RKO (cell line): ENCODE measurements around the gene NPAS3.

Source experiments
- DNase-seq: peaks from one replicate; pipeline ENCODE4 v3.0.0-alpha.2; 2016; ENCODE audit warnings: low spot score

The NPAS3 gene

DNA sequence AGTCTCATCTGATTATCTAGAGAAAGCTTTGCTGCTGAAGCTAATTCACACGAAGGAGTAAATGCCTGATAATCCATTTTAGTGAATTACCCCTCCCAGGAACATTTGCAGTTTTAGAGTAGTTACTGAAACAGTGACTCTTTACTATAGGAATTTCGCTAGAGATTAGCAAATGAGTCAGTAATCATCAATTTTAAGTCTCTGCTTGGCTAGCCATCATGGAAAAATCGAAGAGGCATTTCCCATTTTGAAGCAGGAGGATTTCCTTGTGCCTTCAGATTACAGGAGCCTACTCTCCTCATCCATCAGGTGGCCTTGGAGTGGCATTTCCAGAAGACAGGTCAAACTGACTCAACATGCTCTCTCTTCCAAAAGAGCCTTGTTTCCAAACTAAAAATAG, 857.7 kb downstream of the NPAS3 start:
- DNase-seq, result no peak

DNA sequence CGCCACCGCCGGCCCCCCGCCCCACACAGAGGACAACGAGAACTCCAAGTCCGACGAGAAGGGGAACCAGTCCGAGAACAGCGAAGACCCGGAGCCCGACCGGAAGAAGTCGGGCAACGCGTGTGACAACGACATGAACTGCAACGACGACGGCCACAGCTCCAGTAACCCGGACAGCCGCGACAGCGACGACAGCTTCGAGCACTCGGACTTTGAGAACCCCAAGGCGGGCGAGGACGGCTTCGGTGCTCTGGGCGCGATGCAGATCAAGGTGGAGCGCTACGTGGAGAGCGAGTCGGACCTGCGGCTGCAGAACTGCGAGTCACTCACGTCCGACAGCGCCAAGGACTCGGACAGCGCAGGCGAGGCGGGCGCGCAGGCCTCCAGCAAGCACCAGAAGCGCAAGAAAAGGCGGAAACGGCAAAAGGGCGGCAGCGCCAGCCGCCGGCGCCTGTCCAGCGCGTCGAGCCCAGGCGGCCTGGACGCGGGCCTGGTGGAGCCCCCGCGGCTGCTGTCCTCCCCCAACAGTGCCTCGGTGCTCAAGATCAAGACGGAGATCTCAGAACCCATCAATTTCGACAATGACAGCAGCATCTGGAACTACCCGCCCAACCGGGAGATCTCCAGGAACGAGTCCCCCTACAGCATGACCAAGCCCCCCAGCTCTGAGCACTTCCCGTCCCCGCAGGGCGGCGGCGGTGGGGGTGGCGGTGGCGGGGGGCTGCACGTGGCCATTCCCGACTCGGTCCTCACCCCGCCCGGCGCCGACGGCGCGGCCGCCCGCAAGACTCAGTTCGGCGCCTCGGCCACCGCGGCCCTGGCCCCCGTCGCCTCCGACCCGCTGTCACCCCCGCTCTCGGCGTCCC, 861.3 kb downstream of the NPAS3 start:
- DNase-seq, result no peak

DNA sequence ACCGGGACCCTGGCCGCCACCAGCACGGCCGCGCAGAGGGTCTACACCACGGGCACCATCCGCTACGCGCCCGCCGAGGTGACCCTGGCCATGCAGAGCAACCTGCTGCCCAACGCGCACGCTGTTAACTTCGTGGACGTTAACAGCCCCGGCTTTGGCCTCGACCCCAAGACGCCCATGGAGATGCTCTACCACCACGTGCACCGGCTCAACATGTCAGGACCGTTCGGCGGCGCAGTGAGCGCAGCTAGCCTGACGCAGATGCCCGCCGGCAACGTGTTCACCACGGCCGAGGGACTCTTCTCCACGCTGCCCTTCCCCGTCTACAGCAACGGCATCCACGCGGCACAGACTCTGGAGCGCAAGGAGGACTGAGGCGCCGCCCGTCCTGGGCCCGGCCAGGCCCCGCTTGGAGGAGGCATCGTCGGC, 862.1 kb downstream of the NPAS3 start:
- DNase-seq, result no peak

DNA sequence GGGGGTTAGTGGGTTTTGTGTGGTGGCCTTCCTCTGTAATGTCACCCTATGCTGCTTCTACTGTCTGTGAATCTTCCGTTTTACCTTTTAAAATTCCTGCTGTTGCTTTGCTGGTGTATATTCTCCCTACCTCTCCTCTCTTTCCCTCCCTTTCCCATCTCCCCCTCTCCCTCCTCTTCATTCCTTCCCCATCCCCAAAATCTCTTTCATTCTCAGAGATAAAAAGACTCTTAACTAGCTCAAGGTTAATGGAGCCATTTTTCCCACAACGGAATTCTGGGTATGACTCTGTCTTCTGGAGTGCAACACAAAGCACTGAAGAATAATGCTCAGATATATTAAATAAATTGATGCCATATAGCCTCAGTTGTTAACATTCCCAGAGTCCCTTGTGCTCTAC, 864.1 kb downstream of the NPAS3 start:
- no peak for DNase-seq

DNA sequence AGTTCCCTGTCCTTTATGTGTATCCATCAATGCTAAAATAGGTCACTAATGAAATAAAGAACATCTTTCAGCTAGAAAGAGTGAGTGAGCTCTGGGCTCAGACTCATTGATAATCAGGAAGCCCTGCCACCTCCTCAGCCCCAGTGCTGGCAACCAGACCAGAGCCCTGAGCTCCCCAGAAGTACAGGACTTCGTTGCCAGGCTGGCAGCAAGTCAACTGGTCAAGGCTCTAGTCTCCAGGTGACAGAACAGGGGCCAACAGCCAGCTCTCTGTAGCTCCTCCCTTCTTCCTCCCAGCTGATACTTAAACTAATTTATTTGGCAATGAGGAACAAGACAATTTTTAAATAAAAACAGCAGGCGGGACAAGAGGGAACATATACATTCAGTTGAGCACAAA, 866.9 kb downstream of the NPAS3 start:
- DNase-seq, result no peak

DNA sequence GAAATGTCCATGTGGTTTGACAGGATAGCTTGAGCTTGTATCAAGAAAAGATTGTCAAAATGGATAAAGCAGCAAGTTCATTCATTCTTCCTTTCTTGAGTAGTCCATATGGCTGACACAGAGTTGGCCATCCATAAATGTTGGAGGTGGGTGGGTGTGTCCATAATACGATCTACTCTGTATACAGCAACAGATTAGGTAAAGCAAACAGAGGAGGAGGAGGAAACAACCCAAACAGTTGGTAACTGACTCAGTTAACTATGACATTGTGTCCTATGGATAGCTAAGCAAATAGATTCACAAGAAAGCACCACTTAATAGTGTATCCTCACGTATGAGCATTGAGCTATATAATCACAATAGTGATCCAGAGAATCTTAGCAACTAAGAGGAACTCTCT, 868.2 kb downstream of the NPAS3 start:
- DNase-seq, result no peak

DNA sequence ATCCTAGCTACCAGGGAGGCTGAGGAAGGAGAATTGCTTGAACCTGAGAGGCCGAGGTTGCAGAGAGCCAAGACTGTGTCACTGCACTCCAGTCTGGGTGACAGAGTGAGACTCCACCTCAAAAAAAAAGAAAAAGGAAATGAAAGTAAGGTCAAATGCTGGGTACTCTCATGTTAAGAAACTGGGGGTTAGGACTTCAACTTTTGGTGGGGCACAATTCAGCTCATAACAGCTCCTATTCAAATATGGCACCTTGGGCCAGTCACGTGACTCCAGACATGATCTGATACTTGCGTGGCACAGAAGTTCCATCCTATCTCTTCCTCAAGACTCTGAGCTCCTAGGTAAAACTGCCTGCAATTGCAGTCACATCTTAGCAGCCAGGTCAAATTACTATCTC, 869.5 kb downstream of the NPAS3 start:
- DNase-seq, result no peak

DNA sequence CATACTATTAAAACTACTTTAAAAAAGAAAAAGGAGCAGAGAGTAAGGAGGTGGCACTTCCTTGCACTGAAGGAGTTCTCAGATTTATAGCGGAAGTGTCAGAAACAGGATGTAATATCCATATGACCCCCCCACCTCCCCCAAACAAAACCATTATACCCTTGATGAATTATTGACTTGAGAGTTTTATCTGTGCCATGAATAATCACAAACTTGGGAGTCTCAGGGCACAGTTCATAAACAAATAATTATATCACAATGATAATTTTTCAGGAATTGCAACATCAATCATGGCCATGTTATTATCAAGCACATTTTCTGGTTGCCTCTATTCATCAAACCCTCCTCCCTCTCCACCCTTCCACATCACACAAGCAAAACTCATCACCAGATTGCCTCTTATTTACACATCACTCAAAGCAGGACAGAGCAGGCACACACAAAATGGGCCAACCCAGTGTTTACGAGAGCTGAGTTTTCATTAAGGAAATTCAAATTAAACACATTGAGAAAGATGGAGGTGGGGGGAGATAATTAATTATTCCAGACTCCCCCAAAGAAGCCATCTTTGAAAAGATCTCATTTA, 870.8 kb downstream of the NPAS3 start:
- DNase-seq, result no peak

DNA sequence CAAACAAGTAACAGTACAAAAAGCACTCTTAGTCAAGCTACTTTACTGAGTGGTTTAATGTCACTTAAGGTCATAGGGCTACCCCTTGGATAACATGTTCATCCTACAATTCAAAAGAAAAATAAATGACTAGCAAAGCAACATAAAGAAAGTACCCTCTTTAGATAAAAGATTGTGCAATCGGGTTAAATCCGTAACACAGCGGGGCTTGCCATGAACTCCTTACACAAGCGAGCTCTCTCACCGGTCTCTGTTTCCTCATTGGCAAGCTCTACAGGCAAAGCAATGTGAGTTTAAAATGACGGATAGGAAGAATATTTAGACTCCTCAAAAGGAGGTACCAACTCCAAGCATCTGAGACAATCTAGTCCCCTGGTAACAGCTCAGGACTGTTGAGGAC, 871.6 kb downstream of the NPAS3 start:
- DNase-seq, result no peak

DNA sequence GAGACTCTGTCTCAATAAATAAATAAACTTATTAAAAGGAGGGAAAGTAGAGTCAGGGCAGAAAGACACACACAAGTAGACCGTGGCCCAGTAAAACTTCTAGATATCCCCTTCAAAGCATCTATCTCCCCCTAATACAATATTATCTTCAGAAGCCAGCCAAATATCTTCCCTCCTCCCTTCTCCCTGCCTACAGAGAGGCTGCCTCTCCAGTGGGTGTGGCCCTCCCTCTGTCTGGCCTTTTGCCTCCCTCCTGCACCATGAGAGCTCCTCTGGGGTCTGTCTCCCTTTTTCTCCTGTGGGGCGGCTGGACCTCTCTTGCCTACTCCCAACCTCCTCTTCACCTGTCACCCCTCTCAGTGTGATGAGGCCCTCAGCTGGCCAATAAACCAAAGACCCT, 873.0 kb downstream of the NPAS3 start:
- no peak for DNase-seq

DNA sequence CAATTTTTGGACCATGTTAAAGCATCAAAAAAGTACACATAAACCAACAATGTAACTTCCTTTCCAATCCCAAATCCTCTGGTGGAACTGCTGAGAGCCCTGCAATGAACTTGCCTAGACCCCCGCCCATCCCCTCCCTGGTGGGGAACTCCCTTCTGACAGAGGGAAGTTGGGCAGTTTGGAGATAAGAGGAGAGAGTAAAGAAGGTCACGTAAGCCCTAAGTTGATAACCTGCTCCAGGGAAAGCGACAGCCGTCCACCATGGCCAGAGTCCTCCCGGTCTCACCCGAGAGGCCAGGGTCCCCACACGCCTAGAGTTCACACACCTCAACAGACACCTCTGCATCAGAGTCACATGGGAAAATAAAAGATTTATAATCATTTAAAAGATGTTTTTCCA, 873.5 kb downstream of the NPAS3 start:
- no peak for DNase-seq

DNA sequence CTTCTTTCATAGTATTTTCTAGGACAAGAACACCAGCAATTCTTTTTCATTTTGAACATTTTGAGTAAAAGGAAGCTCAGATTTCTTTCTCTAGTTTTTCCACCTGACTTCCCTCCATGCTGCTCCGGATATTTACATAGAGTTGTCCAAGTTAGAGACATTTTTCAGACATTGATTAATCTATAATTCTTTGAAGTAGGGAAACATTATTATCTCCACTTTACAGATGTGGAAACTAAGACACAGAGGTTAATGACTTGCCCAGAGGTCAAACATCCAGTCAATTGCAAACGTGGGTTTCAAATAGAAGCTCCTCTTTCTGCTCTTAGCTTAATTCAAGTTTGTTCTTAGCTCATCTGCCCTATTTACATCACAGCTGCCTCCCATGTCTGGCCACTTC, 873.9 kb downstream of the NPAS3 start:
- DNase-seq, result no peak

DNA sequence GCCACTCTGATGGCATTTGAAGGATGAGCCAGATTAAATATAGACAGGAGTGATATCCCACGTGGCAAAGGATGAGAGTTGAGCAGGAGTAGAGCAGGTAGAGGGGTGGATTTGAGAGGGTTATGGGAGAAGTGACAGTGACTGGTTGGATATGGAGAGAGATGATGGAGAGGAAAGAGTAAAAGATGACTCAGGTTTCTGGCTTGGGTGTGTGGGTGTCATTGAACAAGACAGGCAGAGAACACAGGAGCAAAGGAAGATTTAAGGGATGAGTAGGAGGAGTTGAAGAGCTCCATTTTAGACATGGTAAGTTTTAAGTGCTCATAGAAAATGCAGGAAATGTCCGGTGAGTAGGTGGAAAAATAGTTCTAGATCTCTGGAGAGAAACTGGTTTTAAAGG, 875.3 kb downstream of the NPAS3 start:
- no peak for DNase-seq

DNA sequence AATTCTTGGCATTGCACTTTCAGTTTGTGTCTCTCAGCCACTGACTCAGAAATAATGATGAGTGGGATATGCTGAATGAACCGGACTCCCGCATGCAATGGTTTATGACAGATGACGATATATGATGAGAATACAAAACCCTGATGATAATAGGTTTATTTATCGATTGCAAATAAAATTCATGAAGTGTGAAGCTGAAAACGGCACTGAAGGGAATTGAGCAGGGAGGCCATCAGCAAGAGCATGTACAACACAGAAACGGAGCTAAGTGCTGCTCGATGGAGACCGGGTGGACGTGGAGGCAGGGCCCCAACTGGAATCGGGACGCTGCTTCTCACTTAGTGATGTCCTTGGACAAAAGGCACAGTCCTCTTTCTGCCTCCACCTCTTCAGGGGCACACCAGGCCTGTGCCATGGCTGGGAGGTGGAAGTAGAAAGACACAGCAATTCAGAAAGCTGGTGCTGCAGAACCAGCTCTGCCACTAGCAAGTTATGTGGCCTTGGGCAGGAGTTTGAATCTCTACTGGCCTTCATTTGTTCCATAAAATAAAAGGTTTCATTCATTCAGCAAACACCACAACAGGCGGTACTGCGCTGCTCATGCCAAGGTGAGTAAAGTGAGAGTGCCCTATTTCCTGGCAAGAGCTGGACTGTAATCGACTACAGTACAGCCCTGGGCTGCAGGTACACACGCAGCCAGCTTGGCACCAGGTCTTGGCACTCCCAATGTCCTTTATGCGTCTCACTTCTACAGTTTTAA, 895.2 kb downstream of the NPAS3 start:
- DNase-seq, result no peak

DNA sequence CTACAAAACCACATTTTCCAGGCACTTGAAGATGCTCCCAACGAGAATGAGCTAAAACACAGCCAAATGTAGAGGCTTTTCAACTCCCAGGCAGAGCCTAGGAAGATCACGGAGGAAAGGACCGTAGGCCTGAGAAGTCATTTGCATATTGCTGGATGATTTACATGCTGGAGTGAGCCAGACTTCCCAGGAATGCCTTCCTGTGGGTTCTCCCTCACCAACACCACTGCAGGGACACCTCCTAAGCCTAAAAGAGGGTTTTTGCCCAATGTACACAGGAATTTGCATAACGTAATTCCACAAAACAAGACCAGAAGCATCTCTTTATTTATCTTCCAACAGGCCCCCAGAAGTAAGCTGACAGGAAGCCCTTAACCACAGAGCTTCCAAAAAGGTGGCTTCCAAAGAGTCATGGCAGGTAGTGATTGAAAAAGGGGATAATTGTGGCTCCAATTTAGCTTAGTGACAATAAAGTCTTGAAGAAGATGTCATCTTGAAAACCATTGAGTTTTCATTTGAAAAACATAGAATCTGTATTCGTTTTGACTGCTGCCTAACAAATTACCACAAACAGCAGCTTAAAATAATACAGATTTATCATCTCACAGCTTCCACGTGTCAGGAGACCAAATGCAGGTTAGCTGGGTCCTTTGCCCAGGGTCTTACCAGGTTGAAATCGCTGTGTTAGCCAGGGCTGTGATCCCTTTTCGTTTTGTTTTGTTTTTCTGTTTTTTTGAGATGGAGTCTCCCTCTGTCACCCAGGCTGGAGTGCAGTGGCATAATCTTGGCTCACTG, 896.0 kb downstream of the NPAS3 start:
- no peak for DNase-seq

DNA sequence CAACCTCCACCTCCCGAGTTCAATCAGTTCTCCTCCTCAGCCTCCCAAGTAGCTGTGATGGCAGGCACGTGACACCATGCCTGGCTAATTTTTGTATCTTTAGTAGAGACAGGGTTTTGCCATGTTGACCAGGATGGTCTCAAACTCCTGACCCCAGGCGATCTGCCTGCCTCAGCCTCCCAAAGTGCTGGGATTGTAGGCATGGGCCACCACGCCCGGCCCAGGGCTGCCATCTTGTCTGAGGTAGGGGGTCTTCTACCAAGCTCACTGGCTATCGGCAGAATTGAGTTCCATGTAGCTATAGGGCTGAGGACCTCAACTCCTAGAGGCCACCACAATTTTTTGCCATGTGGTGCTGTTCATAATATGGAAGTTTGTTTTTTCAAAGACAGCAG, 896.6 kb downstream of the NPAS3 start:
- no peak for DNase-seq

DNA sequence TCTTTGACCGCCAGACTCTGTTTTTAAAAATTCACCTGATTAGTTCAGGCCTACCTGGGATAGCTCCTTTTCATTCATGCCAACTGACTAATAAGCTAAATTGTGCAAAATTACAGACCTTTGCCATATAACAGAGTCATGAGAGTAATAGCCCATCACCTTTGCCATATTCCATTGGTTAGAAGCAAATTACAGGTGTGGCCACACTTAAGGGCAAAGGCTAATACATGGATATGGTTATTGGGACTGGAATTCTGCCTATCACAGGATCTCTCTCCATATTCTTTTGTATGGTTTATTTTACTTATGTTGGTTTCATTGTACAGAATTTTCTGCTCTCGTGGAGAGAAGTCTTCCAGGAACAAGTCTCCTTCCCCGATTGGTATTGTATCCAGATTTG, 897.0 kb downstream of the NPAS3 start:
- no peak for DNase-seq

DNA sequence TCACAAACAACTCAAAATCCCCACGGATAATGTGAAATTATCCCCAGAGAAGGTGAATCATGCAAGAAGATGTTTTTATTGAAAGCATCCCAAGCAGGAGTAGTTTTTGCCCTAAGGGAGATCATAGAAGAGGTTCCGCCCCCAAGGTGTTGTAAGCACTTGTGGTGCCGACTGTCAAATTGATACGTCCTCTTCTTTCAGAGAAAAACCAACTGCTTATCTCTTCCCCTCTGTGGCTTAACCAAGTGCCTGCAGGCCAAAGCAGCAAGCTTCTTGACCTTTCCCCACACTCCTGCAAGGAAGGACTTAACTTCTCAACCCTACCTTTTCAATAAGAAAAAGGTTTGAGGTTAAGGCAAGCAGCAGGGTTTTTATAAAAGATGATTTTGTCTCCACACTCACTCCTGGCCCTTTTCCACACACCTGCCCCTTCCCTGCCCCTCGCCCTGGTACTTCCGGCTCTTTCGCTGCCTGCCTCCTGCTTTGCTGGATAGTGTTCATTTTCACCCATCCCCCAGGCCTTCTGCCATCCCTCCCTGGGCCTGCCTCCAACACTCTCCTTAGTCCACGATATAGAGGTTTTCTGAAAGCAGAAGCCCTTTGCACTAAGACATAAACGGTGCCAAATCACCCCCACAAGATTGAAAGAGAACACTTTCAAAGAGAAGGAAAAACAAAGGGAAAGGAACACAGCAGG, 897.7 kb downstream of the NPAS3 start:
- no peak for DNase-seq

DNA sequence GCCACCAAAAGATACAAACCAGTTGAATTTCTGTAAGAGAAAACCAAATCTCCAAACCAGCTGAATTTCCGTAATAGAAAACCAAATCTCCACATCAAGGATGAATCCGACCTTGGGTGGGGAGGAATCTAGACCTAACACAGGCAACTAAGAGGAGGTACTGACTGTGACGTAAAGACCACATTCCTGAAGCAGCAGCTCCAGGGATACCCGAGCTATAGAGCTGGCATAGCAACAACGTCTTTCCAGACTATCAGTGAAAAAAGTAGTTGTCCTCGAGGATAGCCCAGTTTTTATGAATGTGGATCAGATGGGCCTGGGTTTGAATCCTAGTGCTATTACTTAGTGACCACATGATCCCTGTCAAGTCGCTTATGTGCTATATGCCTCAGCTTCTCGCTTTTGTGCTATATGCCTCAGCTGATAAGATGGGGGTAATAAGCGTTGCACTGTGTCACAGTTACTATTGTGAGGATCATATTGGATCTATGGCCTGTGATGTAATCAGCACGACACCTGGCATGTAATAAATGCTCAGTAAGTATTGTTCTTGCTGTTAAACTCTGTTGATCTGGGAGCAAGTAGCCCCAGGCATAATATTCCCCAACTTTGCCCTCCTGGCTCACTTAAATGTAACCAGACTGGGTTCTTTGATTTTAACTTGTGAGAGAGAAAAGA, 898.4 kb downstream of the NPAS3 start:
- DNase-seq, result no peak

DNA sequence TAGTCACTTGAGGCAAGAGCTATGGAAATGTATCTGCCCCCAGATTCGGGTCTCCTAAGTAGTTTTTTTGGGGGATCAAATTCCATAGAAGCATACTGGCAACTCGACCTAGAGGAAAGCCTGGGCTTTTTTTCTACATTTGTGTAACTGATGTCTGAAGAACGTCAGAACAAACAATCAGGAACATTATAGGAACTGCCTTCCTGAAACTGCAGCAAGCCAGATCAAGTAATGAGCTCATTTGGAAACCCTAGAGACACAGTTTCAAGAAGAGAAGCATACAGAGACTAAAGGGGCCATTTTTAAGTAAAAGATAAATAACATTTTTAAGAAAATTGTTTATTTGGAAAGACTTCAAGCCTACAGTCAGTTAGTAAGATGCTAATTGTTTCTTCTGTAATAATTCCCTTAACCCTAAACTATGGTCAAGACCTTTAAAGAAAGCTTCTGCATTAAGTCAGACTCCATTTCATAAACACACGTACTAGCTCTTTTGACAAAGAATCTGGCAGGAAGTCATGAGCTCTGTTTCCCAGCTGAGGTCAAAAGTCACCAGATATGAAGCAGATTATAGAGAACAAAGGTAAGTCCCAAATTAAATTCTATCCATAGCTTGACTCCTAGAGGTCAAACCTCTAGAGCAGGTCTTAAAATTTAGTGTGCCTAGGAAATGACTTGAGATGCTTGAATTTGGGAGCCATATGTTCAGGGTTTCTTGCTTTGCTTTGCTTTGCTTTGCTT, 899.4 kb downstream of the NPAS3 start:
- no peak for DNase-seq
